Fibroblast of mammary gland (primary cell): ENCODE data around the gene DEK.

Experiments
- DNase-seq: peaks from one replicate; pipeline ENCODE4 v3.0.0-alpha.2; 2010; ENCODE audit warnings: low read depth
- H3K4me3 ChIP-seq: 2 replicates; pipeline ENCODE4 v1.5.1; 2011; ENCODE audit warnings: low read depth, mild to moderate bottlenecking, low read length, moderate library complexity; ENCODE audit not compliant: control insufficient read depth
- CTCF ChIP-seq: conservative IDR thresholded peaks from 2 replicates; pipeline ENCODE4 v1.5.1; 2011; ENCODE audit warnings: low read depth, low read length, inconsistent platforms; ENCODE audit not compliant: control insufficient read depth, insufficient read depth

DEK gene

DNA sequence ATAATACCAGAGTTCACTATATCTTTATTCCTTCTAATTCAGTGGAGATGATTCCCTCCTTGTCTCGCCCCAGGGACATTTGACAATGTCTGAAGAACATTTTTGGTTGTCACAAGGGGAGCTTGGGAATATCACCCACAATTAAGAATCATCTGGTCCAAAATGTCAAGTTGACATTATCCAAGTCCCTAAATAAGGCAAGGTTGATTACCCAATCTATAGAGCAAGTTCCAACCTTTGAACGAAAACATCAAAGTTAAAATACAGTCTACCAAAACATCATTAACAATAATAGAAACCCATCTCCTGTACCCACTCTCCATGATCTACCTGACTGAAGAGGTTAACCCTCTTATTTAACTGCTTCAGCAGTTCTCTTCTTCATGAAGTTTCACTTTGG is 15.6 kb downstream of the DEK start:
- DNase-seq = no peak
- TF ChIP-seq CTCF = no peak

DNA sequence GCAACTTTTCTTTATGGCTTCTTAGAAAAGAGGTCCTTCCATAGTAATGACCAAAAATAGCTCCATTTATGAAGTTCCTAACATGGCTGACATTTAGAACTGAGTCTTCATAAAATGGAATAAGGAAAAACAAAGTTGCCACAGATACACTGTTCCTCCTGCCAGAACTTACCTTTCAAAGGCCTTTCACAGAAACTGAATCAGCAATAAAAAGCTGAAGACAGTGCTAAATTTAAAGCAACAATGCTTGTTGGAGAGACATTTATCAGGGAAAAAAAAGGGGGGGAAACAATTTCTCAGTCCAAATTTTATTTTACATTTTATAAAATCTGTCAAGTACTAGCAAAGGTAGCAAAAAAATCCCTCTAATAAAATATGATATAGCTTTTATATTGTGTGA is 17.3 kb downstream of the DEK start:
- DNase-seq = no peak
- H3K4me3 ChIP-seq = no peak overlapping the region
- TF ChIP-seq CTCF = no peak

More for the DNA sequence above, 15.6 kb downstream of the DEK start:
- no peak overlapping the region for H3K4me3 ChIP-seq

GRCh38 chr6:18246205-18246604 is 18.1 kb downstream of the DEK start:
- TF ChIP-seq CTCF = no peak
- no peak overlapping the region for H3K4me3 ChIP-seq
- DNase-seq = no peak

GRCh38 chr6:18245642-18246041 is 18.7 kb downstream of the DEK start:
- no peak for DNase-seq
- TF ChIP-seq CTCF = no peak
- no peak overlapping the region for H3K4me3 ChIP-seq

DNA sequence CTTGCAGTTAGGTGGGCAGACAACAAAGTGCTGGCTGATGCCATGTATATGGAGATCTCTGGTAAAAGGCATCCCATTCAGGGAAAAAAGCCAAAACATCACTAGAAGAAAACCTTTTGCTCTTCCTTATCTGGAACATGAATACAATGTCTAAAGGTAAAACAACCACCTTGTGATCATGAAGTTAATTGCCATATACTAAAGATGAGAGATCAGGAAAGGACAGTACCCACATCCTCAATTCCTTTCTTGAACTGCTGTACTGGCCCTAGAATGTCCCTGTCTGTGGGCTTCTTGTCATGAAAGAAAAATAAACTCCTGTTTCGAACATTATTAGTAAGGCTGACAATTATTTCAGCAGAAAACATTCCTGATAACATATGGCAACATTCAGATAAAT is 19.3 kb downstream of the DEK start:
- H3K4me3 ChIP-seq = no peak overlapping the region
- DNase-seq = no peak
- no peak for TF ChIP-seq CTCF

- H3K4me3 ChIP-seq = no peak overlapping the region
- no peak for DNase-seq
- TF ChIP-seq CTCF = no peak
Measured at GRCh38 chr6:18244251-18244650, 20.1 kb downstream of the DEK start.

- H3K4me3 ChIP-seq = no peak overlapping the region
- DNase-seq = no peak
- TF ChIP-seq CTCF = no peak
Measured at GRCh38 chr6:18243302-18243893, 20.9 kb downstream of the DEK start.
